ENCODE results near the gene CST6.

The CST6 gene

GRCh38 chr11:66011785-66012303 is at the start of gene CST6:
TSS of gene CST6 (plus strand) at chr11:66012008. CDS start at chr11:66012045, 37 bp downstream.
- no peak for DNase-seq

GRCh38 chr11:65962141-65962564 is 49.7 kb upstream of the CST6 start:
- no peak for DNase-seq

- no peak for DNase-seq
Observed at GRCh38 chr11:65964906-65965305, 46.9 kb upstream of the CST6 start.

GRCh38 chr11:65965986-65966762 is 45.6 kb upstream of the CST6 start:
- DNase-seq: no peak

- DNase-seq: no peak
Observed at GRCh38 chr11:65967329-65967934, 44.4 kb upstream of the CST6 start.

- DNase-seq: no peak
Observed at GRCh38 chr11:65968600-65969482, 43.0 kb upstream of the CST6 start.

GRCh38 chr11:65972116-65972515 is 39.7 kb upstream of the CST6 start:
- no peak for DNase-seq

- DNase-seq: no peak
Observed at GRCh38 chr11:65973439-65974110, 38.2 kb upstream of the CST6 start.

GRCh38 chr11:65975771-65976170 is 36.0 kb upstream of the CST6 start:
- DNase-seq: no peak

- no peak for DNase-seq
Observed at GRCh38 chr11:65976216-65977176, 35.3 kb upstream of the CST6 start.

GRCh38 chr11:65977621-65978390 is 34.0 kb upstream of the CST6 start:
- no peak for DNase-seq

GRCh38 chr11:65978391-65979238 is 33.2 kb upstream of the CST6 start:
- DNase-seq: no peak

- no peak for DNase-seq
Observed at GRCh38 chr11:65979261-65979759, 32.5 kb upstream of the CST6 start.

- no peak for DNase-seq
Observed at GRCh38 chr11:65981101-65981740, 30.6 kb upstream of the CST6 start.

- DNase-seq: no peak
Observed at GRCh38 chr11:65981972-65982823, 29.6 kb upstream of the CST6 start.

- DNase-seq: no peak
Observed at GRCh38 chr11:65982824-65983588, 28.8 kb upstream of the CST6 start.

GRCh38 chr11:65983589-65983987 is 28.2 kb upstream of the CST6 start:
- no peak for DNase-seq
